HL-60 (cell line): ENCODE data around the gene CYB561.

ENCODE experiments used
- GABPA ChIP-seq: IDR thresholded peaks from 2 replicates; pipeline ENCODE4 v1.6.1; 2012; ENCODE audit warnings: low read depth
- POLR2AphosphoS5 ChIP-seq: IDR thresholded peaks from 2 replicates; pipeline ENCODE4 v1.6.1; 2012; ENCODE audit warnings: low read depth
- SPI1 ChIP-seq: IDR thresholded peaks from 2 replicates; pipeline ENCODE4 v1.6.1; 2012; ENCODE audit warnings: low read depth, mild to moderate bottlenecking, borderline replicate concordance
- TF ChIP-seq, protein P1 (sequence below): IDR thresholded peaks from one replicate; pipeline ENCODE4 v1.5.1; 2011; ENCODE audit warnings: low read length, control low read depth, inconsistent platforms; ENCODE audit not compliant: insufficient read depth
- TF ChIP-seq, protein P2 (sequence below): IDR thresholded peaks from 2 replicates; pipeline ENCODE4 v1.6.1; 2012; ENCODE audit warnings: low read depth; ENCODE audit not compliant: insufficient replicate concordance

DNA sequence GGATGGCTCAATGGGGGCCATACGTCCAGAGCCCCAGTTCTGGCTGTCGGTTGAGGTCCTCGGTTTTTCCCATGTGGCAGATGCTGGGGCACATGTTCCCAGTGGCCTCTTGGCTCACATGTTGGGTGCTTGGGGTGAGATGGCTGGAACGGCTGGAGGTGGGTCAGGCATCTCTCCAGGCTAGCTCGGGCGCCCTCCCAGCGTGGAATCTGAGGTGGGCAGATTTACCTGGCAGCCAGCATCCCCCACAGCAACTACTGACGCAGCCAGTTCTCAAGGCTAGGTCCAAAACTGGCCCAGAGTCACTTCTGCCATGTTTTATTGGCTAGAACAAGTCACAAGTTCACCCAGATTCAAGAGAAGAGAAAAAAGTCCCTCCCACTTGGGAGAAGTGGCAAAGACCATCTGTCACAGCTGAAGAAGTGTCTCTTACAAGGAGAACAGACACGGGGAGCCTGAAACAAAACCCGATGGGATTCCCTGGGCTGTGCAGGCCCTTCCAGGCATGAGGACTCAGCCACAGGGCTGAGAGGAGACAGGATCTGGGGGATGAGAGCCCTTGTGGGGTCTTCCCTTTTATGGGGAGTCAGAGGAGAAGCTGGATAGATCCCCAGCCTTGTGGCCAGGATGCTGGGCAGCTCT, 46.0 kb upstream of the CYB561 start:
- TF ChIP-seq, protein P1, sequence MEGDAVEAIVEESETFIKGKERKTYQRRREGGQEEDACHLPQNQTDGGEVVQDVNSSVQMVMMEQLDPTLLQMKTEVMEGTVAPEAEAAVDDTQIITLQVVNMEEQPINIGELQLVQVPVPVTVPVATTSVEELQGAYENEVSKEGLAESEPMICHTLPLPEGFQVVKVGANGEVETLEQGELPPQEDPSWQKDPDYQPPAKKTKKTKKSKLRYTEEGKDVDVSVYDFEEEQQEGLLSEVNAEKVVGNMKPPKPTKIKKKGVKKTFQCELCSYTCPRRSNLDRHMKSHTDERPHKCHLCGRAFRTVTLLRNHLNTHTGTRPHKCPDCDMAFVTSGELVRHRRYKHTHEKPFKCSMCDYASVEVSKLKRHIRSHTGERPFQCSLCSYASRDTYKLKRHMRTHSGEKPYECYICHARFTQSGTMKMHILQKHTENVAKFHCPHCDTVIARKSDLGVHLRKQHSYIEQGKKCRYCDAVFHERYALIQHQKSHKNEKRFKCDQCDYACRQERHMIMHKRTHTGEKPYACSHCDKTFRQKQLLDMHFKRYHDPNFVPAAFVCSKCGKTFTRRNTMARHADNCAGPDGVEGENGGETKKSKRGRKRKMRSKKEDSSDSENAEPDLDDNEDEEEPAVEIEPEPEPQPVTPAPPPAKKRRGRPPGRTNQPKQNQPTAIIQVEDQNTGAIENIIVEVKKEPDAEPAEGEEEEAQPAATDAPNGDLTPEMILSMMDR = no peak
- TF ChIP-seq, protein P2, sequence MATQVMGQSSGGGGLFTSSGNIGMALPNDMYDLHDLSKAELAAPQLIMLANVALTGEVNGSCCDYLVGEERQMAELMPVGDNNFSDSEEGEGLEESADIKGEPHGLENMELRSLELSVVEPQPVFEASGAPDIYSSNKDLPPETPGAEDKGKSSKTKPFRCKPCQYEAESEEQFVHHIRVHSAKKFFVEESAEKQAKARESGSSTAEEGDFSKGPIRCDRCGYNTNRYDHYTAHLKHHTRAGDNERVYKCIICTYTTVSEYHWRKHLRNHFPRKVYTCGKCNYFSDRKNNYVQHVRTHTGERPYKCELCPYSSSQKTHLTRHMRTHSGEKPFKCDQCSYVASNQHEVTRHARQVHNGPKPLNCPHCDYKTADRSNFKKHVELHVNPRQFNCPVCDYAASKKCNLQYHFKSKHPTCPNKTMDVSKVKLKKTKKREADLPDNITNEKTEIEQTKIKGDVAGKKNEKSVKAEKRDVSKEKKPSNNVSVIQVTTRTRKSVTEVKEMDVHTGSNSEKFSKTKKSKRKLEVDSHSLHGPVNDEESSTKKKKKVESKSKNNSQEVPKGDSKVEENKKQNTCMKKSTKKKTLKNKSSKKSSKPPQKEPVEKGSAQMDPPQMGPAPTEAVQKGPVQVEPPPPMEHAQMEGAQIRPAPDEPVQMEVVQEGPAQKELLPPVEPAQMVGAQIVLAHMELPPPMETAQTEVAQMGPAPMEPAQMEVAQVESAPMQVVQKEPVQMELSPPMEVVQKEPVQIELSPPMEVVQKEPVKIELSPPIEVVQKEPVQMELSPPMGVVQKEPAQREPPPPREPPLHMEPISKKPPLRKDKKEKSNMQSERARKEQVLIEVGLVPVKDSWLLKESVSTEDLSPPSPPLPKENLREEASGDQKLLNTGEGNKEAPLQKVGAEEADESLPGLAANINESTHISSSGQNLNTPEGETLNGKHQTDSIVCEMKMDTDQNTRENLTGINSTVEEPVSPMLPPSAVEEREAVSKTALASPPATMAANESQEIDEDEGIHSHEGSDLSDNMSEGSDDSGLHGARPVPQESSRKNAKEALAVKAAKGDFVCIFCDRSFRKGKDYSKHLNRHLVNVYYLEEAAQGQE = no peak
- no peak for TF ChIP-seq POLR2AphosphoS5
- no peak for TF ChIP-seq SPI1
- no peak for TF ChIP-seq GABPA
